Neural crest cell (in vitro differentiated cells): ENCODE measurements around the gene PCDHA13. TPM values are rescaled to one million over a fixed set of nuclear protein-coding genes. Genes with fewer than 3 reads are reported as not detected.

Experiments used
- DNase-seq: peaks from one replicate; pipeline ENCODE4 v3.0.0; 2021; ENCODE audit warnings: low read depth, mixed read lengths, low spot score
- H3K27ac Mint-ChIP-seq: one replicate; pipeline ENCODE4 v1.8.0; 2021; ENCODE audit warnings: mild to moderate bottlenecking, mixed read lengths; ENCODE audit not compliant: unreplicated experiment
- H3K27me3 Mint-ChIP-seq: 2 replicates; pipeline ENCODE4 v1.8.0; 2021; ENCODE audit warnings: low read depth, mild to moderate bottlenecking, mixed read lengths
- H3K36me3 Mint-ChIP-seq: 2 replicates; pipeline ENCODE4 v1.8.0; 2021; ENCODE audit warnings: low read depth, mild to moderate bottlenecking, mixed read lengths
- H3K4me1 Mint-ChIP-seq: 2 replicates; pipeline ENCODE4 v1.8.0; 2021; ENCODE audit warnings: mixed read lengths
- H3K4me3 Mint-ChIP-seq: one replicate; pipeline ENCODE4 v1.8.0; 2021; ENCODE audit warnings: mild to moderate bottlenecking, mixed read lengths
- H3K9me3 Mint-ChIP-seq: 2 replicates; pipeline ENCODE4 v1.8.0; 2021; ENCODE audit warnings: mixed read lengths
- total RNA-seq: library from RNA; stranded (reverse); gene quantifications from 2 replicates; pipeline ENCODE4 v1.2.1, GENCODE V29; 2021
- TF ChIP-seq, protein P1 (sequence below): fragments of 200-600 bp; sonication (generic); conservative IDR thresholded peaks from 2 replicates; pipeline ENCODE4 v1.5.0; 2021; ENCODE audit warnings: antibody characterized with exemption, mild to moderate bottlenecking

Gene PCDHA13
- total RNA-seq, 1 donor from 2014 or later = 1.2 TPM

DNA sequence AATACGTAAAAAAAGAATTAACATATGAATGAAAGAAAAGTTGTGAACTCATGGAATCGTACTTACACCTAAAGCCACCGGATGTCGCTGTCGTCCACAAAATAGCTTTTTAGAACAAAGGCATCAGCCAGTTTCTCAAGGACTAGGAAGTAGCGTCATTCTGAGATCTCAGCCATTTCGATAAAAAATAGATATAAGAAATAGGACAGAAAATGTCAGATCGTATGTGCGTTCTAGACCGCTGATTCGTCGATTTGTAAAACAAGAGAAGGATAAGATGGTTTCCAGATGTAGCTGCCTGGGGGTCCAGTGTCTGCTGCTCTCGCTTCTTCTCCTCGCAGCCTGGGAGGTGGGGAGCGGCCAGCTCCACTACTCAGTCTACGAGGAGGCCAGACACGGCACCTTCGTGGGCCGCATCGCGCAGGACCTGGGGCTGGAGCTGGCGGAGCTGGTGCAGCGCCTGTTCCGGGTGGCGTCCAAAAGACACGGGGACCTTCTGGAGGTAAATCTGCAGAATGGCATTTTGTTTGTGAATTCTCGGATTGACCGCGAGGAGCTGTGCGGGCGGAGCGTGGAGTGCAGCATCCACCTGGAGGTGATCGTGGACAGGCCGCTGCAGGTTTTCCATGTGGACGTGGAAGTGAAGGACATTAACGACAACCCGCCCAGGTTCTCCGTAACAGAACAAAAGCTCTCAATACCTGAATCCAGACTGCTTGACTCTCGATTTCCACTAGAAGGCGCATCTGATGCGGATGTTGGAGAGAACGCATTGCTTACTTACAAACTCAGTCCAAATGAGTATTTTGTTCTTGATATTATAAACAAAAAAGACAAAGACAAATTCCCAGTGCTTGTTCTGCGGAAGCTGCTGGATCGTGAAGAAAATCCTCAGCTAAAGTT, 25.9 kb upstream of the PCDHA13 start, which contains the start of gene PCDHA10:
TSS of gene PCDHA10 (plus strand) at position 126 of the 903 bp plus-strand sequence. CDS start at position 278, 152 bp downstream.
- Mint-ChIP-seq H3K36me3 (peaks cover 63% of the 10 kb centered on the region), H3K9me3 (peaks cover 11% of the 10 kb centered on the region), H3K27me3 (no peaks in the 10 kb centered on the region), H3K4me1 (peaks cover 5% of the 10 kb centered on the region), H3K4me3 (peak within 1 kb of the TSS; percentile 82), H3K27ac (peak within 1 kb of the TSS; percentile 76)
- TF ChIP-seq, protein P1, sequence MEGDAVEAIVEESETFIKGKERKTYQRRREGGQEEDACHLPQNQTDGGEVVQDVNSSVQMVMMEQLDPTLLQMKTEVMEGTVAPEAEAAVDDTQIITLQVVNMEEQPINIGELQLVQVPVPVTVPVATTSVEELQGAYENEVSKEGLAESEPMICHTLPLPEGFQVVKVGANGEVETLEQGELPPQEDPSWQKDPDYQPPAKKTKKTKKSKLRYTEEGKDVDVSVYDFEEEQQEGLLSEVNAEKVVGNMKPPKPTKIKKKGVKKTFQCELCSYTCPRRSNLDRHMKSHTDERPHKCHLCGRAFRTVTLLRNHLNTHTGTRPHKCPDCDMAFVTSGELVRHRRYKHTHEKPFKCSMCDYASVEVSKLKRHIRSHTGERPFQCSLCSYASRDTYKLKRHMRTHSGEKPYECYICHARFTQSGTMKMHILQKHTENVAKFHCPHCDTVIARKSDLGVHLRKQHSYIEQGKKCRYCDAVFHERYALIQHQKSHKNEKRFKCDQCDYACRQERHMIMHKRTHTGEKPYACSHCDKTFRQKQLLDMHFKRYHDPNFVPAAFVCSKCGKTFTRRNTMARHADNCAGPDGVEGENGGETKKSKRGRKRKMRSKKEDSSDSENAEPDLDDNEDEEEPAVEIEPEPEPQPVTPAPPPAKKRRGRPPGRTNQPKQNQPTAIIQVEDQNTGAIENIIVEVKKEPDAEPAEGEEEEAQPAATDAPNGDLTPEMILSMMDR = peak; percentile 70
- no peak for DNase-seq

GRCh38 chr5:140857177-140857986, 24.5 kb upstream of the PCDHA13 start:
- TF ChIP-seq, protein P1 = no peak
- Mint-ChIP-seq H3K4me3 (no peak overlapping the region), H3K4me1 (peaks cover 5% of the 10 kb centered on the region), H3K36me3 (peaks cover 72% of the 10 kb centered on the region), H3K9me3 (peaks cover 14% of the 10 kb centered on the region), H3K27ac (no peak overlapping the region), H3K27me3 (no peaks in the 10 kb centered on the region)
- no peak for DNase-seq

- TF ChIP-seq, protein P1 = no peak
- peaks cover 74% of the 10 kb centered on the region for H3K36me3 Mint-ChIP-seq
- DNase-seq = no peak
- H3K9me3 Mint-ChIP-seq = peaks cover 14% of the 10 kb centered on the region
- no peaks in the 10 kb centered on the region for H3K27me3 Mint-ChIP-seq
- no peak overlapping the region for H3K27ac Mint-ChIP-seq
- H3K4me1 Mint-ChIP-seq = peaks cover 5% of the 10 kb centered on the region
- no peak overlapping the region for H3K4me3 Mint-ChIP-seq
Measured at GRCh38 chr5:140857987-140858240, 24.0 kb upstream of the PCDHA13 start.

DNA sequence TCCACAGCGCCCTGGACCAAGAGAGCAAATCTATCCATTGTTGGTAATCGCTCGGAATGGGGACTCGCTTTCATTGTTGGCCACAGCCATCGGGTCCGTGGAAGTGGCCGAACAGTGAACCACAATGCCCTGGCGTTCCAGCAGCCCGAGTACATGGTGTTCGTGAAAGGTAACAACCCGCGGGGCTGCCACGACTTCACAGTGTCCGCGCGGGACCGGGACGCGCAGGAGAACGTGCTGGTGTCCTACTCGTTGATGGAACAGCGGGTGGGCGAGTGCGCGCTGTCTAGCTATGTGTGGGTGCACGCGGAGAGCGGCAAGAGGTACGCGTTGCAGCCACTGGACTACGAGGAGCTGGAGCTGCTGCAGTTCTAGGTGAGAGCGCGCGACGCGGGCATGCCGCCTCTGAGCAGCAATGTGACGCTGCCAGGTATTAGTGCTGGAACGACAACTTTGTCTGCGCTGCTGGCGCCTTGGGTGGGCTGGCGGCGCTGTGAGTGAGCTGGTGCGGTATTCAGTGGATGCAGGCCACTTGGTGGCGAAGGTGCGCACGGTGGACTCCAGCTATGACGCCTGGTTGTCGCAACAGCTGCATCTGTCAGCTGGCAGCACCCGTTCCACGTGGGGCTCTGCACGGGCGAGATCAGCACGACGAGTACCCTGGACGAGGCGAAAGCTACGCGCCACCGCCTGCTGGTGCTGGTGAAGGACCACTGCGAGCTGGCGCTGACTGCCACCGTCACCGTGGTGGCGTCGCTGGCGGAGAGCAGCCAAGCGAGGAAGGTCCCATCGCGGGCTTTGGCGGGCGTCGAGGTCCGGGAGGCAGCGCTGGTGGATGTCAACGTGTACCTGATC, 19.3 kb upstream of the PCDHA13 start:
- DNase-seq = no peak
- no peaks in the 10 kb centered on the region for H3K4me1 Mint-ChIP-seq

More for the DNA sequence above, 19.3 kb upstream of the PCDHA13 start:
- TF ChIP-seq, protein P1 = no peak
- Mint-ChIP-seq H3K4me3 (no peak overlapping the region), H3K36me3 (peaks cover 62% of the 10 kb centered on the region), H3K27me3 (no peaks in the 10 kb centered on the region), H3K27ac (no peak overlapping the region), H3K9me3 (peaks cover 14% of the 10 kb centered on the region)
